PC-3 (cell line): ENCODE results near the gene CADM4.

Source experiments
- CTCF ChIP-seq: fragments of 300-600 bp; sonication (generic); conservative IDR thresholded peaks from 2 replicates; pipeline ENCODE4 v1.5.1; 2017; ENCODE audit warnings: antibody characterized with exemption, low read depth, mild to moderate bottlenecking, low read length
- EZH2phosphoT487 ChIP-seq: fragments of 300-600 bp; sonication (generic); IDR thresholded peaks from 2 replicates; pipeline ENCODE4 v1.6.1; 2018; ENCODE audit warnings: mild to moderate bottlenecking, antibody characterized with exemption, low read length, borderline replicate concordance

GRCh38 chr19:43575955-43576878 is 63.4 kb downstream of the CADM4 start:
- TF ChIP-seq CTCF = no peak
- no peak for TF ChIP-seq EZH2phosphoT487
